ENCODE measurements around the gene KRTAP5-8. TPM values are rescaled to one million over a fixed set of nuclear protein-coding genes. Genes with fewer than 3 reads are reported as not detected.

KRTAP5-8 gene
- total and polyA plus RNA-seq, 2 of the 4 experiments (the other 2 are of a cell fraction), result 0.07 TPM; not detected in 1

GRCh38 chr11:71580057-71581003 is 42.5 kb downstream of the KRTAP5-8 start:
- Histone ChIP-seq H2BK15ac (ENCODE audit: low read depth, low read length) (no peak overlapping the region), H4K20me1 (ENCODE audit: insufficient read depth, low read length) (no peaks in the 10 kb centered on the region), H3K36me3 (ENCODE audit: control insufficient read depth, insufficient read depth, low read length) (no peaks in the 10 kb centered on the region), H2AK5ac (ENCODE audit: low read depth, low read length) (no peak overlapping the region), H2AK9ac (replicated peaks; ENCODE audit: low read depth, low read length, poor library complexity) (no peak overlapping the region), H3K4me2 (ENCODE audit: low read depth, low read length) (no peak overlapping the region), H3K4me3 (ENCODE audit: insufficient read depth, low read depth, low read length) (no peak overlapping the region), H2BK20ac (ENCODE audit: low read depth, low read length) (no peak overlapping the region), H4K5ac (ENCODE audit: low read depth, low read length) (no peak overlapping the region), H3K23ac (ENCODE audit: low read depth, low read length) (no peak overlapping the region), H3K4me1 (ENCODE audit: control insufficient read depth, insufficient read depth, low read length) (no peaks in the 10 kb centered on the region), H4K91ac (ENCODE audit: insufficient read depth, low read depth, low read length) (no peak overlapping the region), H3K9ac (ENCODE audit: low read depth, low read length) (no peak overlapping the region), H3K27me3 (ENCODE audit: control insufficient read depth, insufficient read depth, low read length) (peaks cover 18% of the 10 kb centered on the region), H3K9me1 (ENCODE audit: insufficient read depth, low read length) (no peaks in the 10 kb centered on the region), H3K79me1 (ENCODE audit: low read depth in 1 of 2, low read length in 2 of 2) (no peaks in the 10 kb centered on the region), H3K14ac (replicated peaks; ENCODE audit: low read depth, low read length) (no peak overlapping the region), H2AFZ (replicated peaks; ENCODE audit: low read length, poor library complexity) (no peak overlapping the region), H3K18ac (ENCODE audit: low read depth, low read length) (no peak overlapping the region), H2BK5ac (ENCODE audit: low read depth, low read length, poor library complexity, severe bottlenecking) (no peak overlapping the region), H2BK120ac (ENCODE audit: low read depth, low read length) (no peak overlapping the region), H4K8ac (ENCODE audit: low read depth in 2 of 2, low read length in 2 of 2) (no peak overlapping the region), H3K4ac (ENCODE audit: low read depth, low read length) (no peak overlapping the region), H3K9me3 (ENCODE audit: control insufficient read depth, insufficient read depth, low read length) (no peaks in the 10 kb centered on the region), H3K27ac (ENCODE audit: insufficient read depth, low read length) (no peak overlapping the region), H3K56ac (ENCODE audit: extremely low read depth, insufficient read depth, low read length) (no peak overlapping the region)
- POLR2A ChIA-PET (ENCODE audit: unreplicated experiment), result no interaction called here
- intact Hi-C loops (cut with micrococcal nuclease), result no loop called here
- DNase-seq (peak; percentile 72), ATAC-seq (ENCODE audit: low read depth) (peak; percentile 98)
- BruUV-seq (replicated peaks), result no TSS peak
- in situ Hi-C loops (cut with MboI; ENCODE audit: low sequenced_read_pairs), result no loop called here
- no CpG with 5 or more reads among the region's 8 CpGs for WGBS, 2 experiments (ENCODE audit: extremely low coverage in 2 of 2, insufficient read length in 1 of 2)
- dilution Hi-C loops (cut with HindIII; ENCODE audit: low sequenced_read_pairs, unreplicated experiment), result no loop called here
- CTCF ChIA-PET, result interaction anchor here (0.7 to 1.4 kb wide), 4 partner anchors 9 to 40 kb away, joined by 3 to 4 read pairs (median 4); no protein-coding TSS in a partner anchor
- peak; percentile 70 for TF ChIP-seq CTCF (conservative IDR thresholded peaks at IDR 0.05; ENCODE audit: low read depth, low read length)
- TF ChIP-seq CEBPB (IDR thresholded peaks at IDR 0.05; ENCODE audit: low read depth, low read length), result no peak
